Inferior parietal cortex (tissue), 1 donor: Measurements from ENCODE around the gene XPOT.

Experiments used
- DNase-seq: peaks from one replicate; pipeline ENCODE4 v3.0.0-alpha.2; 2016; ENCODE audit errors: extremely low spot score

XPOT gene

DNA sequence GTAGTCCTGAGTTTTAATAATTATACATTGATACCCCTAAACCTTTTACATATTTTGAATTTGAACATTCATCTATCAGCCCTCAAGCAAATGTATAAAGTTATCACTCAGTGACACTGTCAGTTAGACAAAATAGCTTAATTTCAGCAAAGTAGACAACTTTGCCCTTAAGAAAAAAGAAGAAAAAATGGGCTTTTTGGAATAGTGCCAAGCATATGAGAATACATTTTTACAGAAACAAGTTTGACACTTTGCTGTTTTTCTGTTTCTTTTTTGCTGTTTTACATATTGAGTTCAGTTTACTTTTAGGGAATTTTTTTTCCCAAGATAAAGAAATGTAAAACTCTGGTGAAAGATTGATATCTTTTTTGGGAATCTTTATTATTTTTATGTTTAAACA, 62.0 kb downstream of the XPOT start:
- DNase-seq: no peak

DNA sequence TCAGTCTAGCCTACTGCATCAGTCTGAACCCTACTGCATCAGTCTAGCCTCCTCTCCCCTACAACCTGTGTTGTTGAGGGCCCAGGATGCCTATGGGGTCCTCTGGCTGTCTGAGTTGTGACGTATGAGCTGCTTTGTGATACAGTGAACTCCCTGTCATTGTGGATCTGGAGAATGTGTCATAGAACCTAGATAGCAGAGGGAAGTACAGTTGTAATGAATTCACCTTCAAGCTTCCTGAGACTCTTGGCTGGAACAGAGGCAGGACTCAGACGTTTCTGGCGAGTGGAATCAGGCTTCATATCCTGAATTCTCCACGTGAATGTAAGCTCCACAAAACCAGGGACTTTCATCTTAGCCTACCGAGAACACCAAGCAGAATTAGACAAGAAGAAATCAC, 64.8 kb downstream of the XPOT start:
- DNase-seq: no peak

DNA sequence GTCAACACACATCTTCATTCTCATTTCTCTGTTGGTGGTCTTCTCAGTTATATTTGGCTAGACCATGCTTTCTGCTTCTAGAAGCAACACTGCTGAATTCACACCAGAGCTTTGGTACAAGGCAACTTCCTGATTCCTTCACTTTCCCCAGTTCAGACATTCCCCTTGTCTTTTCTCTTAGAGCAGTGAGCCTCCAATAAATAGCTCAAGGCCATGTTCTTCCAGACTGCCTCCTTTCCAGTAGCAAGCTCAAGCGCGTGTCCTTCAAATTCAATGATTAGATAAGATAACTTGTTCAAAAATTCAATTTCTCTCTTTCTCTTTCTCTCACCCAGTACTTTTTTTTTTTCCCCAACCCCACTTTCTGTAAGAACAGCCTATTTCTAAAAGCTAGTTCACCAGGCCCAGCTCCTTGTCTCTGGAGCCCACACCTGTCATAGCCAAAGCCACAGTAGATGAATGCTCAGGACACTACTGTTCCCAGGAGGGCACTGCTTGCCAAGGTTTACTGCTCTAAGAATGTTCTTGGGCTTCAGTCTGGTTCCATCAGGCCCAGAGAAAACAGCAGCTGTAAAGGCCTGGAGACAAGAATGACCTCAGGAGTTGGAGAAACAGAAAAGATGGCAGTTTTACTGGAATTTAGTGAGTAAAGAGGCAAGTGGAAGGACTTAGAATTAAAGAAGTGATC, 65.4 kb downstream of the XPOT start:
- DNase-seq: no peak

DNA sequence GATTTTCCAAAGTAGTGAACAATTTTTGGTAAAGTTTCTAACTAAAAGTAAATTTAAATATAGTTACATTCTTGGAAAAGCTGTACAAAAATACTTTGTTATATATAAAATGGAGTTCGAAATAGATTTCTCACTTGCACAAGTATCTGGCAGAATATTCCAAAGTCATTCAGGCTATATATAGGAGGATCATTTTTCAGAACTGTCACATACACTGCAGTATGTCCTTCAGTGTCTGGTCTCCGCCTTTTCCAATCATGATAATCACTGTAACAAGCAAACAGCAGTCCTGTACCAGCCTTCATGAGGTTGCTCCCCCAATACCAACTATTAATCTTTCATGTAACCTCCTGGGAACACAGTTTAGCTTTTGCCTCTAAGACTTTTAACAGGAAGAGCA, 66.3 kb downstream of the XPOT start:
- no peak for DNase-seq

DNA sequence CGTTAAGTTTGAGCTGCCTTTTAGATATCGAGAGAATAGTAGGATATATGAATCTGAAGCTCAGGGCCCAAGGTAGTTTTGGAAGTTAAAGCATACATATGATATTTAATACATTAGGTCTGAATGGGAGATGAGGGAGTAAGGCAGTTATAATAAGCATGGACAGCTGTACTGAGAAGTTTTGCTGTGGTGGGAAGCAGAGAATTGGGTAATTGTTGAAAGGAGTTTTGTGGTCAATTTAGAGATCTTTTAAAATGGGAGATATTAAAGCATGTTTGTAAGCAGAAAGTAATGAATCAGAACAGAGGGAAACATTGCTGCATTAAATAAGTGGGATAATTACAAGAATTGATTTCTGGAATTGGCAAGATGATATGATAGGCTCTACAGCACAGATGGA, 69.0 kb downstream of the XPOT start:
- no peak for DNase-seq

DNA sequence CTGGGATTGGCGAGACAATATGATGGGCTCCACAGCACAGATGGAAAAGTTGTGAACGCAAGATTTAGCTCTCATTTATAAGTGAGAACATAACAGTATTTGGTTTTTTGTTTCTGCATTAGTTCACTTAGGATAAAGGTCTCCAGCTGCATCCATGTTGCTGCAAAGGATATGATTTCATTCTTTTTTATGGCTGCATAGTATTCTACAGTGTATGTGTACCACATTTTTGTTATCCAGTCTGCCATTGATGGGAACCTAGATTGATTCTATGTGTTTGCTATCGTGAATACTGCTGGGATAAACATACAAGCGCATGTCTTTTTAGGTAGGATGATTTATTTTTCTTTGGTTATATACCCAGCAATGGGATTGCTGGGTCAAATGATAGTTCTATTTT, 71.3 kb downstream of the XPOT start:
- no peak for DNase-seq

DNA sequence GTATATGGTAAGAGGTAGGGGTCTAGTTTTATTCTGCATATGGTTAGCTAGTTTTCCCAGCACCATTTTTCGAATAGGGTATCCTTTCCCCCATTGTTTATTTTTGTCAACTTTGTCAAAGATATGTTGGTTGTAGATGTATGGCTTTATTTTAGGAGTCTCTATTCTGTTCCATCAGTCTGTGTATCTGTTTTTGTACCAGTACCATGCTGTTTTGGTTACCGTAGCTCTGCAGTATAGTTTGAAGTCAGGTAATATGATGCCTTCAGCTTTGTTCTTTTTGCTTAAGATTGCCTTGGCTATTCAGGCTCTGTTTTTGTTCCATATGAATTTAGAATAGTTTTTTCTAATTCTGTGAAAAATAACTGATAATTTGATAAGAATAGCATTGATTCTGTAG, 72.7 kb downstream of the XPOT start:
- no peak for DNase-seq

DNA sequence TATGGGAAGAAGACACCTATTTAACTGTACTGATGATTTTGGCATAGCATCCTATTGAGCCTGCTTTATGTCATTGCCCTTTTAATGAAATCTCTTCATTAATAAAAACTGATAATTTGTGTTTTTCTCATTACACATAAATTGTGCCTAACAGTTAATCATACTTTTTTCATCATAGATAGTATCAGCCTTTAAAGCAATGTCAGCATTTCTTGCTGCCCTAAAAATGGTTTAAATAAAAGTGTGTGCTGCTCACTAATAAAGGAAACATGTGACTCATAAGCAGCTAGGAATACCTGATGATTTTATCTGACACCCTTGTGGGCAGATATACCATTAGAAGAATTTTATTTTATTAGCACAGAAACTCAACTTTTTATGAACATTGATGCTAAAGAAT, 74.5 kb downstream of the XPOT start:
- no peak for DNase-seq

DNA sequence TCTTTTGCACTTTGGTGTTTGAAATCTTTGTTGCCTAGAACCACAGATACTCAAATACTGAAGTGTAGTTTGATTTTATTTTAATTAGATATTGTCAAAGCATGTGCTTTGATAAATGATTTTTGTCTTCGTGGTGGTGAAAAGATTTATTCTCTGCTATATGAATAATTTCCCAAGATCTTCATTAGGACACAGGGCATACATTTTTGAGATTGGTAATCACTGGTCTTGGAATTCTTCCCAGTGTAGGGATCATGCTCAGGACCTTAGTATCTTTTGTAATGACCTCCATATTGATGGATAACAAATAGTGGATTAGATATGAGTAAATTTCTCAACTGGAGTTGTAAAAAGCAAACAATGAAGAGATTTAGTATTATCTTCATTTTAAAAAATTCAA, 76.0 kb downstream of the XPOT start:
- no peak for DNase-seq

DNA sequence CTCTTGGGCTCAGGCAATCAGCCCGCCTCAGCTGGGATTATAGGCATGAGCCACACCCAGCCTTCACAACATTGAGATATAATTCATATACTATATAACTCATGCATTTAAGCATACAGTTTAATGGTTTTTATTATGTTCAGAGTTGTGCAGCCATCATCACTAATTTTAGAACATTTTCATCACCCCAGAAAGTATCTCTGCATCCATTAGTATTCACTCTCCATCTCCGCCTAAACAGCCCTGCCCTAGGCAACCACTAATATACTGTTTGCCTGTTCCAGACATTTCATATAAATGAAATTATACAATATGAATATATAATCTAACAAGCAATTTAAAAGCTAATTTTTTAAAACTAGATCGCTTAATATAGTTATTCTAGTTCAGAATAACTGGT, 82.5 kb downstream of the XPOT start:
- DNase-seq: no peak

DNA sequence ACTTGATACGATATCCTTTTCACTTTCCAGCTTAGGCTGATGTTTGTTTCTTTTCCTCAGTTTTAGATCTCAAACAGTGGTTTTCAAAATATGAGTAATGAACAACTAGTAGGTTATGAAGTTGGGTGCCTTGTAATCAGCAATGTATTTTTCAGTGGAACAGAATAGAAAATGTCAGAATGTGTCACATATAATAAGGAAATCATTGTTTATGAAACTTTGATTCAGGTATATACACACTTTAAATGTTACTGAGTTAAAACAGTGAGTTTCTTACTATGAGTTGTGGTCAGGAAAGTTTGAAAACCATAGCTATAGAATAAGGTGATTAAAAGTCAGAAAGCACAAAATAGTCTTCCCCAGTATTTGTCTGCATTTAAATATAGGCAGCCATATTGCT, 87.5 kb downstream of the XPOT start:
- DNase-seq: no peak

DNA sequence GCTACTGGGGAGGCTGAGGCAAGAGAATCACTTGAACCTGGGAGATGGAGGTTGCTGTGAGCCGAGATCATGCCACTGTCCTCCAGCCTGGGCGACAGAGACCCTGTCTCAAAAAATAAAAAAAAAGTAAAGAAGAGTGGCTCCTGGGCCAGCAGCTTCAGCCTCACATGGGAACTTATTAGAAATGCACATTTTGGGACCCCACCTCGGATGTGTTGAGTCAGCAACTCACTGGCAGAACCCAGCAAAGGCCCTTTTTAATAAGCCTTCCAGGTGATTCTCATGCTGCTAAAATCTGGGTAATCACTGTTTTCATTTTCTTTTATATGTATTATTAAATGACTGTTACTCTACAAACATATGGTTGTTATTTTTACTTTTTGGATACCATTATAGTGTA, 89.3 kb downstream of the XPOT start:
- no peak for DNase-seq

DNA sequence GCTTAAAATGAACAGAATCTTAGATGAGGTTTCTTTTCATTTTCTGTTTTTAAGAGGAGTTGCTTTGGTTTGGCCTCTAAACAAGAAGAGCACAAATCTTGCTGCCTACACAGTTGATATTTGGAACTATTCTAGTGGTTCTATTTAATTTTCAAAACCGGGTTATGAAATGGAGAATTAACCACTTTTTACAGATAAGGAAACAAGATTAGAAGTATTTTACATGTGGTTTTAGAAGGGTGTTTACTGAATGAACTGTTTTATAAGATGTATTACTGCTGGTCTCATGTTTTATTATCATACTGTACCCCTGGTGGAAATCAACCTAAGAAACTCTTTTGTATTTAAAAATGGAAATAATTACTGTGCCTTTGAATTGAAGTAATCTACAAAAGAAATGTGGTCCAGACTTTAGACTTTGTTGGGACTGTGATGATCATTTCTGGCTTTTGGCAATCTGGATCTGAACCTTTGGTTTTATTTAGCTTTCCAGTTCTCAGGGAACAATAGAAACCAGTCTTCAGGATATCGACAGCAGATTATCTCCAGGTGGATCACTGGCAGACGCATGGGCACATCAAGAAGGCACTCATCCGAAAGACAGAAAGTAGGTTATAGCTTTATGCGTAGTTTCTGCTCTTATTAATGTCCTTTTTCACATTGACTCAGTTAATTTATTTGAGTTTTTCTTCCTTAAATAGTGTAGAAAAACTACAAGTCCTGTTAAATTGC, 91.0 kb downstream of the XPOT start:
- no peak for DNase-seq

DNA sequence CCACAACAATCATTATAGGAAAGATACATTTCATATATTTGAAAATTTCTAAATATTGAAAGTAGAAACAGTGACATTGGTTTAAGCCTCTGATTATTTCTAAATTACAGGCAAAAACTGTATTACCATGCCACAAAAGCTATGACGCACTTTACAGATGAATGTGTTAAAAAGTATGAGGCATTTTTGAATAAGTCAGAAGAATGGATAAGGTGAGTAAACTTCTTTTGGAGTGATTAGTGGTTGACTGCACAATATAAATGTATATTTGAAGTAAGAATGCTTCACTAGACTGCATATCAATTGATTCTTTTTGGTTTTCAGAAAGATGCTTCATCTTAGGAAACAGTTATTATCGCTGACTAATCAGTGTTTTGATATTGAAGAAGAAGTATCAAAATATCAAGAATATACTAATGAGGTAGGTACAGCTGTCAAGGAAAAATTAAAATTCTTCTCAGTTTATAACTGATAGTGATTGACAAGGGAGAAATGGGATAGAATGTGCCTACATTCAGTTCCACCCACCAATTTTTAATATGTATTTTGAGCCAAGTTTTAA, 92.7 kb downstream of the XPOT start:
- DNase-seq: no peak

DNA sequence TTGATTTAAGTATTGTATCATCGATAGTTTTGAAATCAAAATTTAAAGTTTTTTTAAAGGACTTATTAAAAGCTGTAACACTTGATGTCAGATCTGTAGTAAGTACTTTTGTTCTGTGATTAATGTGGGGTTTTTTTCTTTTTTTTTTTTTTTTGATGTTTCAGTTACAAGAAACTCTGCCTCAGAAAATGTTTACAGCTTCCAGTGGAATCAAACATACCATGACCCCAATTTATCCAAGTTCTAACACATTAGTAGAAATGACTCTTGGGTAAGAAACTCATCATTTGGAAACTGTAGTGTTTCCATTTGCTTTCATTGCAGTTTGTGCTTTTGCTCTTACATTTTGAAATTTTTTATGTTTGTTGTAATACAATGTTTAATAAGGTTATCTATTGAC, 93.3 kb downstream of the XPOT start:
- DNase-seq: no peak

DNA sequence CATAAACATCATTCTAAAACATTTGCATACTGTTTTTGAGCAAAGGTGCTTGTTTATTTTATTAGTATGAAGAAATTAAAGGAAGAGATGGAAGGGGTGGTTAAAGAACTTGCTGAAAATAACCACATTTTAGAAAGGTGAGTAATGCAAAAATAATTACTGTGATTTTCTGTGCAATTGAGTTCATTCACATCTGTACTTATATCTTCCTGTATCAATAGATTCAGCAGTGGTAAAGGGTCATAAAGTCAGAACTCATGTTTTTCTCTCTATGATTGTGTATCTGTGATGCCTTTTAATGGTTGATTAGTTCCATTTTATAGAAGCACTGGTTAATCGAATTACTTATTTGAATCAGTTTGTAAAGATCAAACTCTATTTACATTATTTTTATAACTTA, 93.7 kb downstream of the XPOT start:
- no peak for DNase-seq

DNA sequence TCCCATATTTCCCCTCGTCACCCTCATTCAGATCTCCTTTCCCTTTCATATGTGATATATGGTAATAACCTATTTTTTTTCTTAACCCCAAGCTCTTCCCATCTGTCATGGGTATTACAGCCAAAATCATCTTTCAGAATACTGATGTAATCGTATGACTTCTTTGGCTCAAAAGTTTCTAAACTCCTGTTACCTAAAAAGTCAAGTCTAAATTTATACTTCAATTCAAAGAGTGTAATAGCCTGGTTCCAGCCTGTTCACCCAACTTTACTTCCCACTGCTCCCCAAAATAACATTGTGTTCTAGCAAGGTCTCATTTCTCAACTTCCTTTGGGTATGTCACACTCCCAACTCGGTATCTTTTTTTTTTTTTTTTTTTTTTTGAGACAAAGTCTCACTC, 96.2 kb downstream of the XPOT start:
- no peak for DNase-seq
